Endodermal cell (in vitro differentiated cells): Measurements from ENCODE around the gene HDAC6. TPM values are rescaled to one million over a fixed set of nuclear protein-coding genes. Genes with fewer than 3 reads are reported as not detected.

Experiments
- DNase-seq: peaks from one replicate; pipeline ENCODE4 v3.0.0-alpha.2; 2017
- H3K27ac ChIP-seq: 2 replicates; pipeline ENCODE4 v1.5.1; 2013; ENCODE audit warnings: mild to moderate bottlenecking, low read depth, low read length, moderate library complexity
- H3K27me3 ChIP-seq: 2 replicates; pipeline ENCODE4 v1.6.1; 2013; ENCODE audit warnings: mild to moderate bottlenecking, low read length, moderate library complexity; ENCODE audit not compliant: insufficient read depth, control insufficient read depth, poor library complexity, severe bottlenecking
- H3K36me3 ChIP-seq: 2 replicates; pipeline ENCODE4 v1.7.0; 2013; ENCODE audit warnings: mild to moderate bottlenecking, low read length, moderate library complexity; ENCODE audit not compliant: control insufficient read depth, insufficient read depth
- H3K4me1 ChIP-seq: one replicate; pipeline ENCODE4 v1.7.0; 2013; ENCODE audit warnings: low read length; ENCODE audit not compliant: control insufficient read depth, insufficient read depth
- H3K4me3 ChIP-seq: 2 replicates; pipeline ENCODE4 v1.5.1; 2013; ENCODE audit warnings: mild to moderate bottlenecking, low read length, moderate library complexity
- H3K9ac ChIP-seq: 2 replicates; pipeline ENCODE4 v1.6.1; 2013; ENCODE audit warnings: mild to moderate bottlenecking, low read length, moderate library complexity; ENCODE audit not compliant: poor library complexity, severe bottlenecking; ENCODE audit errors: extremely low read depth
- H3K9me3 ChIP-seq: 2 replicates; pipeline ENCODE4 v1.6.1; 2013; ENCODE audit warnings: mild to moderate bottlenecking, low read length, moderate library complexity; ENCODE audit not compliant: control insufficient read depth
- H3K27ac Mint-ChIP-seq: 2 replicates; pipeline ENCODE4 v1.8.0; 2020; ENCODE audit warnings: mixed read lengths
- H3K27me3 Mint-ChIP-seq: 2 replicates; pipeline ENCODE4 v1.8.0; 2021; ENCODE audit warnings: mild to moderate bottlenecking, mixed read lengths; ENCODE audit not compliant: insufficient read depth
- H3K36me3 Mint-ChIP-seq: 2 replicates; pipeline ENCODE4 v1.8.0; 2020; ENCODE audit warnings: low read depth, mixed read lengths
- H3K4me1 Mint-ChIP-seq: 2 replicates; pipeline ENCODE4 v1.8.0; 2020; ENCODE audit warnings: mixed read lengths
- H3K4me3 Mint-ChIP-seq: 2 replicates; pipeline ENCODE4 v1.8.0; 2020; ENCODE audit warnings: mild to moderate bottlenecking, moderate library complexity, mixed read lengths
- H3K9me3 Mint-ChIP-seq: 2 replicates; pipeline ENCODE4 v1.8.0; 2020; ENCODE audit warnings: mild to moderate bottlenecking, mixed read lengths
- CTCF ChIP-seq: fragments of 200-600 bp; sonication (generic); conservative IDR thresholded peaks from 2 replicates; pipeline ENCODE4 v1.5.0; 2021; ENCODE audit warnings: antibody characterized with exemption, mild to moderate bottlenecking
- WGBS, 2 experiments: methylation state at CpG; one replicate each; pipeline versions ENCODE4 v1.1.5 to v1.1.7; 2013; ENCODE audit warnings: missing lambda C conversion rate in 2 of 2, mixed read lengths in 1 of 2; ENCODE audit not compliant: insufficient coverage in 1 of 2, insufficient read length in 1 of 2; 5-methylcytosine and 5-hydroxymethylcytosine counted together
- total RNA-seq, 2 donors: library from RNA; stranded (reverse); fragmentation: NEBNext Ultra II Directional in 1 of 2; extraction: Animal tissue kit (Norgen Biotek cat#: 25700) in 1 of 2; gene quantifications; 2 replicates in 1 of 2; 3 replicates in 1 of 2; pipeline ENCODE4 v1.2.1, GENCODE V29; 2021

The HDAC6 gene
- total RNA-seq, 2 donors from 2014 or later = 121 to 135 TPM

GRCh38 chrX:48835524-48836329, 33.9 kb downstream of the HDAC6 start, which contains the start of gene PCSK1N:
Gene PCSK1N (minus strand): TSS chrX:48835610. CDS start chrX:48835532, 78 bp downstream.
- peak; percentile 61 for DNase-seq
- no peaks in the 10 kb centered on the region for H3K36me3 Mint-ChIP-seq
- no peak for TF ChIP-seq CTCF
- H3K9me3 Mint-ChIP-seq = peaks cover 55% of the 10 kb centered on the region
- no peak within 1 kb of the TSS for H3K27ac Mint-ChIP-seq
- no peaks in the 10 kb centered on the region for H3K4me1 ChIP-seq
- peak within 1 kb of the TSS; percentile 78 for H3K4me3 ChIP-seq
- 29 to 52% methylated on average over 5 to 12 of the region's 35 CpGs for WGBS, 2 experiments
- no peak within 1 kb of the TSS for H3K9ac ChIP-seq
- H3K27me3 Mint-ChIP-seq = peaks cover 67% of the 10 kb centered on the region
- peaks cover 57% of the 10 kb centered on the region for H3K27me3 ChIP-seq
- no peaks in the 10 kb centered on the region for H3K9me3 ChIP-seq
- H3K27ac ChIP-seq = no peak within 1 kb of the TSS
- no peaks in the 10 kb centered on the region for H3K36me3 ChIP-seq
- peak within 1 kb of the TSS; percentile 54 for H3K4me3 Mint-ChIP-seq
- H3K4me1 Mint-ChIP-seq = no peaks in the 10 kb centered on the region

GRCh38 chrX:48839686-48840085, 37.8 kb downstream of the HDAC6 start:
- Histone ChIP-seq H3K4me1 (no peaks in the 10 kb centered on the region), H3K27me3 (peaks cover 17% of the 10 kb centered on the region), H3K4me3 (no peak overlapping the region), H3K9ac (no peak overlapping the region), H3K9me3 (no peaks in the 10 kb centered on the region), H3K36me3 (no peaks in the 10 kb centered on the region), H3K27ac (no peak overlapping the region)
- Mint-ChIP-seq H3K27ac (no peak overlapping the region), H3K9me3 (peaks cover 51% of the 10 kb centered on the region), H3K4me1 (no peaks in the 10 kb centered on the region), H3K4me3 (no peak overlapping the region), H3K36me3 (no peaks in the 10 kb centered on the region), H3K27me3 (peaks cover 29% of the 10 kb centered on the region)
- 91 to 100% methylated on average over 1 to 9 of the region's 10 CpGs for WGBS, 2 experiments
- TF ChIP-seq CTCF = no peak
- no peak for DNase-seq

- Histone ChIP-seq H3K4me3 (no peak overlapping the region), H3K27me3 (no peaks in the 10 kb centered on the region), H3K9me3 (peaks cover 4% of the 10 kb centered on the region), H3K27ac (no peak overlapping the region), H3K9ac (no peak overlapping the region), H3K4me1 (no peaks in the 10 kb centered on the region), H3K36me3 (no peaks in the 10 kb centered on the region)
- Mint-ChIP-seq H3K4me3 (no peak overlapping the region), H3K27me3 (peaks cover 3% of the 10 kb centered on the region), H3K36me3 (peaks cover 4% of the 10 kb centered on the region), H3K4me1 (no peaks in the 10 kb centered on the region), H3K27ac (no peak overlapping the region), H3K9me3 (peaks cover 66% of the 10 kb centered on the region)
- no peak for DNase-seq
- WGBS, 2 experiments = no CpG with 5 or more reads among the region's 1 CpG
- TF ChIP-seq CTCF = no peak
These were observed 47.0 kb downstream of the HDAC6 start for GRCh38 chrX:48848847-48849246.
